Peyer's patch (tissue), 4 donors: ENCODE data around the gene SCIMP. TPM values are rescaled to one million over a fixed set of nuclear protein-coding genes. Genes with fewer than 3 reads are reported as not detected.

Source experiments
- DNase-seq, 3 donors: peaks; one replicate each; pipeline ENCODE4 v3.0.0-alpha.2; 2017 to 2019
- H3K27ac ChIP-seq, 4 donors: fragments of 200-600 bp; sonication (generic); one replicate each; pipeline ENCODE4 v1.5.1; 2016 to 2019
- H3K27me3 ChIP-seq, 2 donors: fragments of 200-600 bp; sonication (generic); one replicate each; pipeline ENCODE4 v1.5.1; 2019
- H3K36me3 ChIP-seq, 3 donors: fragments of 200-600 bp; sonication (generic); one replicate each; pipeline ENCODE4 v1.5.1; 2016 to 2019
- H3K4me1 ChIP-seq, 4 donors: fragments of 200-600 bp; sonication (generic); one replicate each; pipeline ENCODE4 v1.5.1; 2016 to 2019
- H3K4me3 ChIP-seq, 4 donors: fragments of 200-600 bp; sonication (generic); 1 replicate in 3 of 4; 2 replicates in 1 of 4; pipeline ENCODE4 v1.5.1; 2016 to 2019; ENCODE audit warnings: mild to moderate bottlenecking in 1 of 4
- H3K9me3 ChIP-seq, 4 donors: fragments of 200-600 bp; sonication (generic); one replicate each; pipeline ENCODE4 v1.5.1; 2016 to 2019; ENCODE audit warnings: mild to moderate bottlenecking in 1 of 4
- POLR2A ChIP-seq, 2 donors: fragments of 450-650 bp; IDR thresholded peaks; one replicate each; pipeline ENCODE4 v1.5.1; 2017; ENCODE audit warnings: antibody characterized with exemption in 2 of 2, mild to moderate bottlenecking in 2 of 2, moderate library complexity in 2 of 2
- total RNA-seq, 4 donors: library from RNA; depleted of rRNA; stranded (reverse); fragments of >200 nt; gene quantifications; one replicate each; pipeline ENCODE4 v1.1.0, GENCODE V29; 2016
- TF ChIP-seq, protein P1 (sequence below), 6 experiments: fragments of 450-650 bp in 4 of 6; fragments of 200-600 bp in 2 of 6; sonication (generic) in 1 of 6; IDR thresholded peaks; one replicate each; pipeline ENCODE4 v1.5.1; 2017 to 2019; ENCODE audit warnings: antibody characterized with exemption in 6 of 6, mild to moderate bottlenecking in 3 of 6, moderate library complexity in 1 of 6

Gene SCIMP
- total RNA-seq, 4 donors from 2014 or later = 0.35 to 16.5 (median 1.5) TPM; not detected in 1

DNA sequence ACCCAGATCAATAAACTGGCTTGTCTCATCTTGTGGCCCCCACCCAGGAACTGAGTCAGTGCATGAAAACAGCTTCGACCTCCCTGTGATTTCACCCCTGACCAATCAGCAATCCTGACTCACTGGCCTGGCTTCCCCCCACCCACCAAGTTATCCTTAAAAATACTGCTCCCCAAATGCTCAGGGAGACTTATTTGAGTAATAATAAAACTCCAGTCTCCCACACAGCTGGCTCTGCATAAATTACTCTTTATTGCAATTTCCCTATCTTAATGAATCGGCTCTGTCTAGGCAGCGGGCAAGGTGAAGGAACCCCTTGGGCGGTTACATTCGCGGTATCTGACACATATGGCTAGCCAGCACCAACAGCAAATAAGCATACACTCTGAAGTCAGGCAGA, 37.7 kb upstream of the SCIMP start:
- H3K4me3 ChIP-seq = no peak overlapping the region
- no peak overlapping the region for H3K27ac ChIP-seq
- H3K4me1 ChIP-seq = no peaks in the 10 kb centered on the region
- TF ChIP-seq, protein P1, sequence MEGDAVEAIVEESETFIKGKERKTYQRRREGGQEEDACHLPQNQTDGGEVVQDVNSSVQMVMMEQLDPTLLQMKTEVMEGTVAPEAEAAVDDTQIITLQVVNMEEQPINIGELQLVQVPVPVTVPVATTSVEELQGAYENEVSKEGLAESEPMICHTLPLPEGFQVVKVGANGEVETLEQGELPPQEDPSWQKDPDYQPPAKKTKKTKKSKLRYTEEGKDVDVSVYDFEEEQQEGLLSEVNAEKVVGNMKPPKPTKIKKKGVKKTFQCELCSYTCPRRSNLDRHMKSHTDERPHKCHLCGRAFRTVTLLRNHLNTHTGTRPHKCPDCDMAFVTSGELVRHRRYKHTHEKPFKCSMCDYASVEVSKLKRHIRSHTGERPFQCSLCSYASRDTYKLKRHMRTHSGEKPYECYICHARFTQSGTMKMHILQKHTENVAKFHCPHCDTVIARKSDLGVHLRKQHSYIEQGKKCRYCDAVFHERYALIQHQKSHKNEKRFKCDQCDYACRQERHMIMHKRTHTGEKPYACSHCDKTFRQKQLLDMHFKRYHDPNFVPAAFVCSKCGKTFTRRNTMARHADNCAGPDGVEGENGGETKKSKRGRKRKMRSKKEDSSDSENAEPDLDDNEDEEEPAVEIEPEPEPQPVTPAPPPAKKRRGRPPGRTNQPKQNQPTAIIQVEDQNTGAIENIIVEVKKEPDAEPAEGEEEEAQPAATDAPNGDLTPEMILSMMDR (IDR thresholded peaks at IDR 0.05) = no peak
- TF ChIP-seq POLR2A (IDR thresholded peaks at IDR 0.05) = no peak
- DNase-seq = no peak
- no peaks in the 10 kb centered on the region for H3K36me3 ChIP-seq
- H3K9me3 ChIP-seq = no peaks in the 10 kb centered on the region
- H3K27me3 ChIP-seq = no peaks in the 10 kb centered on the region

DNA sequence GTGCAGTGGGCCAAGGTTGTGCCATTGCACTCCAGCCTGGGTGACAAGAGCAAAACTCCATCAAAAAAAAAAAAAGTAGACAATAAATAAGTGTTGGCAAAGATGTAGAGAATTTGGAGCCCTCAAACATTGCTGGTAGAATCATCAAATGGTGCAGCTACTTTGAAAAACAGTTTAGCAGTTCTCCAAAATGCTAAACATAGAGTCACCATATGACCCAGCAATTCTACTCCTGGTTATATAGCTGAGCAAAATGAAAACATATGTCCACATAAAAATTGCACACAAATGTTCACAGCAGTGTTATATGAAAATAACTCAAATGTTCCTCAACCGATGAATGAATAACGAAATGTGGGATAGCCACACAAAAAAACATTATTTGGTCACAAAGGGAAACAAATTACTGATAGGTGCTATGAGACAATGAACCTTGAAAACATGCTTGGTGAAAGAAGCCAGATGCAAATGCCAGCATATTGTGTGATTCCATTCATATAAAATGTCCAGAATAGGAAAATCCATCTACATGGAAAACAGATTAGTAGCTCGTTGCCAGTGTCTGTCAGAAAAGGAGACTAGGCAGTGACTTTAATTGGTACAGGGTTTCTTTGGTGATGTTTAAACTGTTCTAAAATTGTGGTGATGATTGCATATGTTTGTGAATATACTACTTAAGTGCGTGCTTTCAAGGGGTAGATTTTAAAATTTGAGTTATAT, 34.7 kb upstream of the SCIMP start:
- Histone ChIP-seq H3K27me3 (no peaks in the 10 kb centered on the region), H3K36me3 (no peaks in the 10 kb centered on the region), H3K4me3 (no peak overlapping the region), H3K4me1 (no peaks in the 10 kb centered on the region), H3K27ac (no peak overlapping the region), H3K9me3 (no peaks in the 10 kb centered on the region)
- TF ChIP-seq POLR2A (IDR thresholded peaks at IDR 0.05) = no peak
- TF ChIP-seq, protein P1 (IDR thresholded peaks at IDR 0.05) = no peak
- no peak for DNase-seq

DNA sequence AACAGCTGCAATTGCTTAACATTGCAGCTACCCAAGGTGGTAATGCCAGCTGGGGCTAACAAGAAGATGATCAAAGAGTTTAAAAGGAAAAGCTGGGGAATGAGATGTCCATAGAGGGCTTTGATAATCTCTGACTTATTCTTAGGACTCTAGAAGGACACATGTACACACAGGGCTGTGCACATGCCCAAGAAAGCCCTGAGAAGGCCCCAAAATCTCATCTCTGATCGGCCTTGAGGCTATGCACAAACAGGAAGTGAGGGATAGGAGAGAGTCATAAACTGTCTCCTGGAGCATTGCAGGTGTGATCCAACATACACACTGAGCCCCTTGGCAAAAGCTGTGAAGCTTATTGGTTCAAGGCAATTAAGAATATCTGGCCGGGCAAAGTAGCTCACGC, 30.2 kb upstream of the SCIMP start:
- TF ChIP-seq, protein P1 (IDR thresholded peaks at IDR 0.05) = no peak
- no peak for TF ChIP-seq POLR2A (IDR thresholded peaks at IDR 0.05)
- H3K4me3 ChIP-seq = no peak overlapping the region

DNA sequence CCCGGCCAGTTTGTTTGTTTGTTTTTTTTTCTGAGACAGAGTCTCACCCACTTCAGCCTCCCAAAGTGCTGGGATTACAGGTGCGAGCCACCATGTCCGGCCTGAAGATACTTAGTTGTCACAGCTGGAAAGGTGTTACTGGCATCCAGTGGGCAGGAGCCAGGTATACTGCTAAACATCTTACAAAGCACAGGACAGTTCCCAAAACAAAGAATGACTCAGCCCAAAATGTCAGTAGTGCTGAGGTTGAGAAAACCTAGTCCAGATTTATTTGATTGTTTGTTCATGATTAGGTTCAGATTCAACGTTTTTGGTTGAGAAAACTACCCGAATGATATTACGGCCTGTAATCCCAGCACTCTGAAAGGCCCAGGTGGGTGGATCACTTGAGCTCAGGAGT, 28.8 kb upstream of the SCIMP start:
- no peaks in the 10 kb centered on the region for H3K4me1 ChIP-seq
- H3K27me3 ChIP-seq = no peaks in the 10 kb centered on the region
- no peak for DNase-seq
- H3K9me3 ChIP-seq = no peaks in the 10 kb centered on the region
- TF ChIP-seq, protein P1 (IDR thresholded peaks at IDR 0.05) = no peak
- TF ChIP-seq POLR2A (IDR thresholded peaks at IDR 0.05) = no peak
- H3K36me3 ChIP-seq = no peaks in the 10 kb centered on the region
- H3K27ac ChIP-seq = no peak overlapping the region
- H3K4me3 ChIP-seq = no peak overlapping the region

More for the DNA sequence above, 30.2 kb upstream of the SCIMP start:
- Histone ChIP-seq H3K27ac (no peak overlapping the region), H3K9me3 (no peaks in the 10 kb centered on the region), H3K27me3 (no peaks in the 10 kb centered on the region), H3K4me1 (no peaks in the 10 kb centered on the region), H3K36me3 (no peaks in the 10 kb centered on the region)
- peak in 1 of 3 donors; percentile 23 for DNase-seq

DNA sequence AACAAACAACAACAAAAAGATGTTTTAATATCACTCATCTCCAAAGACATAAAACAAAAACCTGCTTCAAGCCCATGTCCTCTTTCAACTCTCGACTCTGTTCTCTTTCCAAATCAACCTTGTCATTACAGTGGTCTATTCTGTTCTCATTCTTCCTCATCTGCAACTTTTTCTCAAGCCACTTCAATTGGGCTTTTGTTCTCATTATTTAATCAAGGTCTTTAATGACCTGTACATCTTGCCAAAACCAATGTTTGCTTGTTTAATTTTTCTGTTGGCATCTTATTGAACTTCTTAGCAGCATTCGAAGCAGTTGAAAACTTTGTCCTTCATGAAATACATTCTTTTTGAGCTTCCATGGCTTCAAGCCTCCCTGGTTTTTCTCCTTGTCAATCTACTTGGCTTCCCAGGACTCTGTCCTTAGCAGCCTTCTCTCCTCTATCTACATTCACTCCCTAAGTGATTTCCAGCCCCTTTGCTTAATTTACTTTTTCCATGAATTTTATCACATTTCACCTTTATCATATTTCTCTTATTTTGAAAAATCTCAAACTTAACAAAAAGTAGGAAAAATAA, 27.8 kb upstream of the SCIMP start:
- H3K27ac ChIP-seq = no peak overlapping the region
- no peaks in the 10 kb centered on the region for H3K9me3 ChIP-seq
- TF ChIP-seq, protein P1 (IDR thresholded peaks at IDR 0.05) = no peak
- no peak for TF ChIP-seq POLR2A (IDR thresholded peaks at IDR 0.05)
- no peak overlapping the region for H3K4me3 ChIP-seq
- no peak for DNase-seq
- no peaks in the 10 kb centered on the region for H3K36me3 ChIP-seq
- no peaks in the 10 kb centered on the region for H3K4me1 ChIP-seq
- H3K27me3 ChIP-seq = no peaks in the 10 kb centered on the region
